H9 (cell line): ENCODE measurements around the gene SCD. TPM values are rescaled to one million over a fixed set of nuclear protein-coding genes. Genes with fewer than 3 reads are reported as not detected.

Experiments used
- DNase-seq: peaks from one replicate; pipeline ENCODE4 v3.0.0-alpha.2; 2017
- H2AFZ ChIP-seq: one replicate; pipeline ENCODE4 v1.6.1; 2013; ENCODE audit warnings: mild to moderate bottlenecking, low read length, control low read depth, moderate library complexity
- H2AK5ac ChIP-seq: 2 replicates; pipeline ENCODE4 v1.6.1; 2013; ENCODE audit warnings: low read length, control low read depth, mixed read lengths; ENCODE audit not compliant: insufficient read length
- H2BK120ac ChIP-seq: one replicate; pipeline ENCODE4 v1.6.1; 2013; ENCODE audit warnings: low read depth, mild to moderate bottlenecking, low read length, control low read depth, inconsistent platforms; ENCODE audit not compliant: poor library complexity, severe bottlenecking
- H2BK12ac ChIP-seq: 2 replicates; pipeline ENCODE4 v1.6.1; 2013; ENCODE audit warnings: low read length, control low read depth, mixed read lengths, low read depth; ENCODE audit not compliant: insufficient read length
- H2BK15ac ChIP-seq: 2 replicates; pipeline ENCODE4 v1.6.1; 2013; ENCODE audit warnings: low read depth, low read length, control low read depth
- H2BK20ac ChIP-seq: one replicate; pipeline ENCODE4 v1.6.1; 2013; ENCODE audit warnings: low read depth, mild to moderate bottlenecking, low read length, control low read depth, inconsistent platforms; ENCODE audit not compliant: poor library complexity, severe bottlenecking
- H2BK5ac ChIP-seq: 2 replicates; pipeline ENCODE4 v1.6.1; 2013; ENCODE audit warnings: low read length, control low read depth, mixed read lengths; ENCODE audit not compliant: insufficient read length
- H3K14ac ChIP-seq: 2 replicates; pipeline ENCODE4 v1.6.1; 2013; ENCODE audit warnings: low read length, control low read depth; ENCODE audit not compliant: insufficient read depth
- H3K18ac ChIP-seq: 2 replicates; pipeline ENCODE4 v1.6.1; 2013; ENCODE audit warnings: low read depth, mild to moderate bottlenecking, mixed read lengths, low read length, control low read depth; ENCODE audit not compliant: insufficient read length
- H3K23ac ChIP-seq: 2 replicates; pipeline ENCODE4 v1.6.1; 2013; ENCODE audit warnings: low read length, control low read depth, mixed read lengths, low read depth; ENCODE audit not compliant: insufficient read length
- H3K23me2 ChIP-seq: 2 replicates; pipeline ENCODE4 v1.6.1; 2013; ENCODE audit warnings: low read depth, mild to moderate bottlenecking, mixed read lengths, low read length, control low read depth; ENCODE audit not compliant: insufficient read length, poor library complexity, severe bottlenecking
- H3K27ac ChIP-seq: 2 replicates; pipeline ENCODE4 v1.5.1; 2013; ENCODE audit warnings: low read length, control low read depth, mixed read lengths, low read depth; ENCODE audit not compliant: insufficient read length
- H3K27me3 ChIP-seq: 2 replicates; pipeline ENCODE4 v1.6.1; 2013; ENCODE audit warnings: low read length, control low read depth, inconsistent platforms; ENCODE audit not compliant: insufficient read depth
- H3K4ac ChIP-seq: 2 replicates; pipeline ENCODE4 v1.6.1; 2013; ENCODE audit warnings: low read depth, mild to moderate bottlenecking, control low read depth, inconsistent platforms, low read length, moderate library complexity
- H3K4me1 ChIP-seq: 2 replicates; pipeline ENCODE4 v1.6.1; 2013; ENCODE audit warnings: low read length, control low read depth, inconsistent platforms; ENCODE audit not compliant: insufficient read depth
- H3K4me2 ChIP-seq: 2 replicates; pipeline ENCODE4 v1.6.1; 2013; ENCODE audit warnings: low read length, control low read depth, mixed read lengths; ENCODE audit not compliant: insufficient read length, insufficient read depth
- H3K56ac ChIP-seq: 2 replicates; pipeline ENCODE4 v1.6.1; 2013; ENCODE audit warnings: low read depth, mild to moderate bottlenecking, mixed read lengths, low read length, control low read depth; ENCODE audit not compliant: insufficient read length
- H3K79me1 ChIP-seq: 2 replicates; pipeline ENCODE4 v1.6.1; 2013; ENCODE audit warnings: low read depth, mild to moderate bottlenecking, moderate library complexity, low read length, control low read depth, inconsistent platforms; ENCODE audit not compliant: insufficient read depth, poor library complexity, severe bottlenecking
- H3K79me2 ChIP-seq: 2 replicates; pipeline ENCODE4 v1.6.1; 2013; ENCODE audit warnings: low read length, control low read depth, inconsistent platforms; ENCODE audit not compliant: insufficient read depth
- H3K9ac ChIP-seq: 2 replicates; pipeline ENCODE4 v1.6.1; 2013; ENCODE audit warnings: low read length, control low read depth, mixed read lengths; ENCODE audit not compliant: insufficient read length; ENCODE audit errors: extremely low read depth
- H3K9me3 ChIP-seq: one replicate; pipeline ENCODE4 v1.6.1; 2013; ENCODE audit warnings: low read depth, low read length, inconsistent platforms; ENCODE audit not compliant: control insufficient read depth
- H3T11ph ChIP-seq: one replicate; pipeline ENCODE4 v1.6.1; 2013; ENCODE audit warnings: mild to moderate bottlenecking, low read length, control low read depth, inconsistent platforms
- H4K20me1 ChIP-seq: one replicate; pipeline ENCODE4 v1.6.1; 2013; ENCODE audit not compliant: control insufficient read depth, insufficient read length, insufficient read depth
- H4K5ac ChIP-seq: 2 replicates; pipeline ENCODE4 v1.6.1; 2013; ENCODE audit warnings: low read depth, mild to moderate bottlenecking, mixed read lengths, low read length, control low read depth; ENCODE audit not compliant: insufficient read length
- H4K8ac ChIP-seq: replicated peaks from 2 replicates; pipeline ENCODE4 v1.6.1; 2013; ENCODE audit warnings: low read length, control low read depth, mixed read lengths, low read depth; ENCODE audit not compliant: insufficient read length
- H4K91ac ChIP-seq: 2 replicates; pipeline ENCODE4 v1.6.1; 2013; ENCODE audit warnings: low read depth, mild to moderate bottlenecking, moderate library complexity, mixed read lengths, low read length, control low read depth; ENCODE audit not compliant: insufficient read length
- H3K27ac Mint-ChIP-seq, 3 experiments: 2 replicates in 2 of 3; 3 replicates in 1 of 3; pipeline ENCODE4 v1.8.0; 2020 to 2021; ENCODE audit warnings: mixed read lengths in 3 of 3, mild to moderate bottlenecking in 1 of 3, moderate library complexity in 1 of 3
- H3K27me3 Mint-ChIP-seq: 2 replicates; pipeline ENCODE4 v1.8.0; 2021; ENCODE audit warnings: low read depth, mild to moderate bottlenecking, moderate library complexity, mixed read lengths
- H3K36me3 Mint-ChIP-seq, 3 experiments: 2 replicates in 2 of 3; 3 replicates in 1 of 3; pipeline ENCODE4 v1.8.0; 2020 to 2021; ENCODE audit warnings: low read depth in 3 of 3, mixed read lengths in 3 of 3; ENCODE audit not compliant: insufficient read depth in 1 of 3
- H3K4me1 Mint-ChIP-seq, 2 experiments: 2 replicates each; pipeline ENCODE4 v1.8.0; 2020; ENCODE audit warnings: mixed read lengths in 2 of 2
- H3K4me3 Mint-ChIP-seq, 2 experiments: 2 replicates in 1 of 2; 3 replicates in 1 of 2; pipeline ENCODE4 v1.8.0; 2020 to 2021; ENCODE audit warnings: mild to moderate bottlenecking in 2 of 2, mixed read lengths in 2 of 2, moderate library complexity in 1 of 2
- H3K9me3 Mint-ChIP-seq, 2 experiments: 2 replicates in 1 of 2; 3 replicates in 1 of 2; pipeline ENCODE4 v1.8.0; 2020; ENCODE audit warnings: mild to moderate bottlenecking in 2 of 2, mixed read lengths in 2 of 2, moderate library complexity in 1 of 2
- WGBS: extraction: QIAGEN DNeasy Blood & Tissue Kit; methylation state at CpG from one replicate; pipeline ENCODE4 v1.1.7; 2013; ENCODE audit warnings: missing lambda C conversion rate, low lambda C conversion rate, mixed read lengths; ENCODE audit not compliant: insufficient read length; ENCODE audit errors: extremely low coverage; 5-methylcytosine and 5-hydroxymethylcytosine counted together
- total RNA-seq: library from RNA; stranded (reverse); gene quantifications from 2 replicates; pipeline ENCODE4 v1.2.1, GENCODE V29; 2021
- TF ChIP-seq, protein P1 (sequence below): fragments of 200-600 bp; sonication (generic); conservative IDR thresholded peaks from 3 replicates; pipeline ENCODE4 v1.8.0; 2021; ENCODE audit warnings: antibody characterized with exemption, mild to moderate bottlenecking

Gene SCD
- total RNA-seq, 1 experiment from 2014 or later = 354 TPM

DNA sequence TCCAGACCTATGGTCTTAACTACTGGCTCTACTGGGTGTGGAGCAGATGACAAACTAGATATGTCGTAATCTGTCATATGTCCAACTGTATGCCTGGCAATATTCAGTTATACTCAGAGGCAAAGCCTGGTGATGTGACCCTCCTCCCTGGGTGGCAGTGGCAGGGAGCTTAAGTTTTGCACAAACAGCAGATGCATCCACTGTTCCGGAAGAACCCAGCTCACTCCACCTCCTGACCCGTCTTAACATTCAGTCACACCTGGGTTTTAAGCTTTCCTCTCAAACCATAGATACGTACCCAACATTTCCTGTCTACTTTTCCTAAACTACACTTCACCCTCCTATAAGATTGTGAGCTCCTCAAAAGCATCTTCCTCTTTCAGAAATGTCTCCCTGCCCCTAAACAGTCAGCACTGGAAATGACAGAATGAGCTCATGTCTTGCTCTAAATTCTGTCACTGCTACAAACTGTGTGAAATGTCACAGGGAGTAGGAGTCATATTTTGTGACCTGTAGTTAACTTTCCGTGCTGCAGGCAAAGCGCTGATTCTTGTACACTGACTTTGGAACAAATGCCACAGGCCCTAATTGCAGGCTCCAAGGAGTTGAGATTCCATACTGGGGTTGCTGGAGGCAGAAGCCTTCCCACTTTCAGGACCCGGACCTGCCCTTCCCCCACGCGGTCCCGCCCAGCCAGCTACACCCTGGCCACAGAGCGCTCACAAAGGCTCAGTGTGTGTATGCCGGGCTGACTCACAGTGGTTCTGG is 23.9 kb downstream of the SCD start:
- no peak overlapping the region for H3K9ac ChIP-seq

More for the DNA sequence above, 23.9 kb downstream of the SCD start:
- H2BK15ac ChIP-seq = no peak overlapping the region
- peak overlapping the region; percentile 33 for H3K4me2 ChIP-seq
- H4K8ac ChIP-seq = no peak overlapping the region
- H3K36me3 Mint-ChIP-seq = no peaks in the 10 kb centered on the region
- H2BK5ac ChIP-seq = no peak overlapping the region
- no peaks in the 10 kb centered on the region for H3K27me3 ChIP-seq
- H4K20me1 ChIP-seq = no peaks in the 10 kb centered on the region
- peak; percentile 83 for DNase-seq
- H3K23me2 ChIP-seq = peaks cover 13% of the 10 kb centered on the region
- no peak overlapping the region for H3T11ph ChIP-seq
- TF ChIP-seq, protein P1, sequence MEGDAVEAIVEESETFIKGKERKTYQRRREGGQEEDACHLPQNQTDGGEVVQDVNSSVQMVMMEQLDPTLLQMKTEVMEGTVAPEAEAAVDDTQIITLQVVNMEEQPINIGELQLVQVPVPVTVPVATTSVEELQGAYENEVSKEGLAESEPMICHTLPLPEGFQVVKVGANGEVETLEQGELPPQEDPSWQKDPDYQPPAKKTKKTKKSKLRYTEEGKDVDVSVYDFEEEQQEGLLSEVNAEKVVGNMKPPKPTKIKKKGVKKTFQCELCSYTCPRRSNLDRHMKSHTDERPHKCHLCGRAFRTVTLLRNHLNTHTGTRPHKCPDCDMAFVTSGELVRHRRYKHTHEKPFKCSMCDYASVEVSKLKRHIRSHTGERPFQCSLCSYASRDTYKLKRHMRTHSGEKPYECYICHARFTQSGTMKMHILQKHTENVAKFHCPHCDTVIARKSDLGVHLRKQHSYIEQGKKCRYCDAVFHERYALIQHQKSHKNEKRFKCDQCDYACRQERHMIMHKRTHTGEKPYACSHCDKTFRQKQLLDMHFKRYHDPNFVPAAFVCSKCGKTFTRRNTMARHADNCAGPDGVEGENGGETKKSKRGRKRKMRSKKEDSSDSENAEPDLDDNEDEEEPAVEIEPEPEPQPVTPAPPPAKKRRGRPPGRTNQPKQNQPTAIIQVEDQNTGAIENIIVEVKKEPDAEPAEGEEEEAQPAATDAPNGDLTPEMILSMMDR = no peak
- H3K4ac ChIP-seq = no peak overlapping the region
- no peaks in the 10 kb centered on the region for H3K9me3 ChIP-seq
- no CpG with 5 or more reads among the region's 12 CpGs for WGBS
- no peaks in the 10 kb centered on the region; a peak in 1 of 5 replicates for H3K9me3 Mint-ChIP-seq
- H4K91ac ChIP-seq = no peak overlapping the region
- H2BK12ac ChIP-seq = peak overlapping the region; percentile 15
- H2BK120ac ChIP-seq = no peak overlapping the region
- H3K27me3 Mint-ChIP-seq = no peaks in the 10 kb centered on the region
- peak overlapping the region; percentile 53 for H3K27ac ChIP-seq
- H2AK5ac ChIP-seq = no peak overlapping the region
- H3K4me3 Mint-ChIP-seq = peak overlapping the region; percentile 30 to 68; a peak in 4 of 5 replicates
- H3K79me2 ChIP-seq = peaks cover 5% of the 10 kb centered on the region; the same call in 1 of the 2 replicates
- no peaks in the 10 kb centered on the region for H3K79me1 ChIP-seq
- H3K23ac ChIP-seq = no peak overlapping the region
- H3K4me1 Mint-ChIP-seq = peaks cover 13 to 17% of the 10 kb centered on the region in 2 experiments
- H3K27ac Mint-ChIP-seq = peak overlapping the region; percentile 81 to 99 (median 83)
- no peak overlapping the region for H4K5ac ChIP-seq
- H3K56ac ChIP-seq = no peak overlapping the region
- H3K4me1 ChIP-seq = peaks cover 10% of the 10 kb centered on the region; the same call in 1 of the 2 replicates
- no peak overlapping the region for H3K18ac ChIP-seq
- H2BK20ac ChIP-seq = no peak overlapping the region
- H2AFZ ChIP-seq = no peak overlapping the region
- no peak overlapping the region for H3K14ac ChIP-seq
